Heart right ventricle (tissue), 16 donors: ENCODE data around the gene NEUROD2. TPM values are rescaled to one million over a fixed set of nuclear protein-coding genes. Genes with fewer than 3 reads are reported as not detected.

Experiments
- ATAC-seq, 8 donors: fragments of 200-7000 bp; cut with Tn5 transposase; one replicate each; pipeline ENCODE4 v1.9.1; 2020; ENCODE audit warnings: mild to moderate bottlenecking in 8 of 8, moderate library complexity in 8 of 8, moderate number of reproducible peaks in 1 of 8
- DNase-seq, 2 donors: peaks; one replicate each; pipeline ENCODE4 v3.0.0-alpha.2; 2020
- H3K27ac ChIP-seq, 10 donors: fragments of 200-600 bp; sonication (generic) in 2 of 10; one replicate each; pipeline versions ENCODE4 v1.5.0 to v1.8.0; 2020 to 2022; ENCODE audit warnings: mild to moderate bottlenecking in 3 of 10
- H3K27me3 ChIP-seq, 7 donors: fragments of 200-600 bp; one replicate each; pipeline ENCODE4 v1.8.0; 2021 to 2022; ENCODE audit warnings: mild to moderate bottlenecking in 2 of 7
- H3K36me3 ChIP-seq, 9 donors: fragments of 200-600 bp; sonication (generic) in 1 of 9; one replicate each; pipeline versions ENCODE4 v1.5.0 to v1.8.0; 2020 to 2022; ENCODE audit warnings: mild to moderate bottlenecking in 2 of 9
- H3K4me1 ChIP-seq, 9 donors: fragments of 200-600 bp; sonication (generic) in 1 of 9; one replicate each; pipeline versions ENCODE4 v1.5.0 to v1.8.0; 2020 to 2022; ENCODE audit warnings: mild to moderate bottlenecking in 4 of 9
- H3K4me3 ChIP-seq, 10 donors: fragments of 200-600 bp; sonication (generic) in 2 of 10; one replicate each; pipeline versions ENCODE4 v1.5.0 to v1.8.0; 2020 to 2022; ENCODE audit warnings: mild to moderate bottlenecking in 7 of 10, moderate library complexity in 2 of 10
- H3K9me3 ChIP-seq, 11 donors: fragments of 200-600 bp in 10 of 11; sonication (generic) in 2 of 11; one replicate each; pipeline versions ENCODE4 v1.5.0 to v1.8.0; 2013 to 2022; ENCODE audit warnings: mild to moderate bottlenecking in 2 of 11, control low read depth in 1 of 11, moderate library complexity in 1 of 11
- CTCF ChIP-seq, 9 donors: fragments of 200-600 bp; sonication (generic) in 2 of 9; IDR thresholded peaks; one replicate each; pipeline versions ENCODE4 v1.5.0 to v1.8.0; 2021 to 2022; ENCODE audit warnings: antibody characterized with exemption in 9 of 9, mild to moderate bottlenecking in 5 of 9, moderate library complexity in 1 of 9
- WGBS, 2 donors: extraction: QIAGEN DNeasy Blood & Tissue Kit; methylation state at CpG; one replicate each; pipeline ENCODE4 v1.1.7; 2013; ENCODE audit warnings: inconsistent platforms in 1 of 2; 5-methylcytosine and 5-hydroxymethylcytosine counted together
- intact Hi-C, 10 donors: fragments of 100-400 bp; cut with DNase I; formaldehyde crosslinking; loops; one replicate each; pipeline versions ENCODE4 v1.11.1 to v1.14.2; 2022
- long read RNA-seq, 3 donors: library from polyadenylated mRNA; unstranded; transcript quantifications; one replicate each; pipeline ENCODE4 v2.0.0, GENCODE V29; 2020 to 2021
- polyA plus RNA-seq, 2 donors: library from polyadenylated mRNA; stranded (reverse); fragments of 200-250 nt; gene quantifications; one replicate each; pipeline ENCODE4 v1.2.3, GENCODE V29; 2013
- total RNA-seq, 10 donors: library from RNA; stranded (reverse); fragmentation: NEBNext Ultra II Directional in 3 of 10; extraction: Animal tissue kit (Norgen Biotek cat#: 25700) in 3 of 10; gene quantifications; one replicate each; pipeline versions ENCODE4 v1.2.1 to v1.2.4, GENCODE V29; 2021 to 2023
- donor health status: Arrhythmogenic right ventricular cardiomyopathy.
- donor health status: ischemic (EF 13 %, LVEDD 7.1; RV severe dilation, severe dysfunction).
- donor health status: healthy with polysubstance abuse.
- donor health status: DM: no; HTN: yes; CAD: no.
- donor health status: DM: no; HTN: no; CAD: no.
- donor health status: ischemic (EF 25% LVEDD 6.9; RV normal size, moderate dysfunction).
- donor health status: ischemic (EF 25% LVEDD 5.7; RV mildly dilated, moderate dysfunction).
- donor health status: healthy.
- donor health status: DM: yes; HTN: yes; CAD: no.
- donor health status: Ischemic cardiomyopathy.
- donor health status: ischemic (EF 35%, LVEDD 5.7; RV mildly dilated, moderate dysfunction).
- donor health status: nonischemic (EF 11% LVEDD 7.7; RV severe dilation, severe dysfunction).
- donor health status: DM: yes; HTN: yes; CAD: no.
- donor health status: PGD.
- donor health status: ischemic (EF 29% LVEDD 5.4; RV normal size, mild dysfunction).
- donor health status: nonischemic (EF 23%, LVEDD 6.1; RV moderate dilation, normal function).

The NEUROD2 gene
- total RNA-seq (not detected), polyA plus RNA-seq (not detected)
- long read RNA-seq, donor 1 = 0 reads
- long read RNA-seq, donor 2 = 0 reads
- long read RNA-seq, donor 3 = 0 reads

GRCh38 chr17:39607851-39608130 is at the start of gene NEUROD2:
Gene NEUROD2 (minus strand): TSS chr17:39607920. CDS start chr17:39606599, 1,321 bp downstream.
- no peak for TF ChIP-seq CTCF (IDR thresholded peaks at IDR 0.05)
- intact Hi-C loops = no loop called here
- peak within 1 kb of the TSS; percentile 10 to 37 (median 24) for H3K4me3 ChIP-seq
- H3K27ac ChIP-seq = no peak within 1 kb of the TSS
- peaks cover 19 to 42% (median 32%) of the 10 kb centered on the region in 9 donors for H3K4me1 ChIP-seq
- no peak for DNase-seq
- H3K36me3 ChIP-seq = no peaks in the 10 kb centered on the region
- no peak for ATAC-seq
- peaks cover 42 to 95% (median 90%) of the 10 kb centered on the region in 7 donors for H3K27me3 ChIP-seq
- no peaks in the 10 kb centered on the region for H3K9me3 ChIP-seq
- WGBS, 2 donors = 3 to 6% methylated on average over 20 of the region's 20 CpGs

- TF ChIP-seq CTCF (IDR thresholded peaks at IDR 0.05) = no peak
- intact Hi-C loops = no loop called here
- no peaks in the 10 kb centered on the region for H3K27me3 ChIP-seq
- peaks cover 0 to 55% (median 0%) of the 10 kb centered on the region in 9 donors for H3K36me3 ChIP-seq
- H3K27ac ChIP-seq = no peak overlapping the region
- WGBS, 2 donors = 90 to 98% methylated on average over 2 of the region's 2 CpGs
- H3K4me1 ChIP-seq = peaks cover 14 to 59% (median 33%) of the 10 kb centered on the region in 9 donors
- DNase-seq = no peak
- H3K4me3 ChIP-seq = no peak overlapping the region
- no peak for ATAC-seq
- H3K9me3 ChIP-seq = no peaks in the 10 kb centered on the region
Observed at GRCh38 chr17:39655105-39655504, 47.4 kb upstream of the NEUROD2 start.

GRCh38 chr17:39653662-39654331 is 46.1 kb upstream of the NEUROD2 start:
- intact Hi-C loops = no loop called here
- 69 to 70% methylated on average over 14 of the region's 14 CpGs for WGBS, 2 donors
- Histone ChIP-seq H3K4me1 (peaks cover 8 to 46% (median 20%) of the 10 kb centered on the region in 9 donors), H3K36me3 (peaks cover 0 to 50% (median 0%) of the 10 kb centered on the region in 9 donors), H3K27me3 (no peaks in the 10 kb centered on the region), H3K27ac (peak overlapping the region in 2 of 10 donors; percentile 20 to 34), H3K9me3 (no peaks in the 10 kb centered on the region), H3K4me3 (no peak overlapping the region)
- ATAC-seq = peak in 6 of 8 donors; percentile 46 to 64 (median 54)
- peak; percentile 62 to 87 (median 81) for TF ChIP-seq CTCF (IDR thresholded peaks at IDR 0.05)
- DNase-seq = peak; percentile 57 to 70

GRCh38 chr17:39653316-39653661 is 45.6 kb upstream of the NEUROD2 start:
- no peaks in the 10 kb centered on the region for H3K9me3 ChIP-seq
- no peak overlapping the region for H3K4me3 ChIP-seq
- peaks cover 0 to 45% (median 0%) of the 10 kb centered on the region in 9 donors for H3K36me3 ChIP-seq
- no peaks in the 10 kb centered on the region for H3K27me3 ChIP-seq
- peaks cover 6 to 41% (median 20%) of the 10 kb centered on the region in 9 donors for H3K4me1 ChIP-seq
- ATAC-seq (peak in 4 of 8 donors; percentile 3 to 25 (median 9)), DNase-seq (no peak)
- WGBS, 2 donors = 81 to 82% methylated on average over 12 of the region's 12 CpGs
- H3K27ac ChIP-seq = peak overlapping the region in 4 of 10 donors; percentile 20 to 44 (median 28)
- intact Hi-C loops = no loop called here
- no peak for TF ChIP-seq CTCF (IDR thresholded peaks at IDR 0.05)
